Adipose tissue (tissue), 3 donors: Measurements from ENCODE around the gene C6orf132. TPM values are rescaled to one million over a fixed set of nuclear protein-coding genes. Genes with fewer than 3 reads are reported as not detected.

Experiments used
- H3K27ac ChIP-seq: one replicate; pipeline ENCODE4 v1.5.1; 2013; ENCODE audit warnings: low read depth, low read length
- WGBS, 3 donors: extraction: QIAGEN DNeasy Blood & Tissue Kit; methylation state at CpG; one replicate each; pipeline ENCODE4 v1.1.7; 2013; 5-methylcytosine and 5-hydroxymethylcytosine counted together
- polyA plus RNA-seq, 3 donors: library from polyadenylated mRNA; stranded (reverse); fragments of 200-250 nt; gene quantifications; one replicate each; pipeline ENCODE4 v1.2.3, GENCODE V29; 2013
- donor health status: healthy with polysubstance abuse.
- donor health status: Bipolar disorder and iron deficiency.
- donor health status: healthy.

The C6orf132 gene
- polyA plus RNA-seq, 3 donors = 5.8 to 11.2 (median 6.2) TPM

- H3K27ac ChIP-seq = no peak overlapping the region
- WGBS, 3 donors = 36 to 73% (median 66%) methylated on average over 9 of the region's 9 CpGs
Measured at GRCh38 chr6:42140756-42141602, 1.4 kb downstream of the C6orf132 start.

DNA sequence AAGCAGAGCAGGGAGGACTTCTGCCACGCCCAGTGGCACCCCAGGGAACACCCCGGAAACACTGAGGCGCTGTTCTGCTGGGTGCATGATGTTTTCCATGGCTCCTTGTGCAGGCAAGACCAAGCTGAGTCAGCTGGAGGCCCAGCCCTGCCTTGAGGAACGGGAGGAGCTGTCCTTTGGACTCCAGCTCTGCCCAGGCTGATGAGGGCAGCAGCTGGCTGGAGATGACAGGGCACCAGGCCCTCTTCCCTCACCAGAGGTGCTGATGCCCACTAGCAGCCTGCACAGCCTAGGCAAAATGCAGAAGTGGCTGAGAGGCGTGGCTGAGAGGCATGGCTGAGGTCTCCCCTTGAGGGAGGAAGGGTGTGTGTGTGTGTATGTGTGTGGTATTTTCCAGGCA lies 2.4 kb downstream of the C6orf132 start:
- H3K27ac ChIP-seq = no peak overlapping the region
- 63 to 65% (median 63%) methylated on average over 5 of the region's 5 CpGs for WGBS, 3 donors

- H3K27ac ChIP-seq = no peak overlapping the region
- 34 to 72% (median 71%) methylated on average over 9 of the region's 9 CpGs for WGBS, 3 donors
Measured at GRCh38 chr6:42138630-42139619, 3.5 kb downstream of the C6orf132 start.

DNA sequence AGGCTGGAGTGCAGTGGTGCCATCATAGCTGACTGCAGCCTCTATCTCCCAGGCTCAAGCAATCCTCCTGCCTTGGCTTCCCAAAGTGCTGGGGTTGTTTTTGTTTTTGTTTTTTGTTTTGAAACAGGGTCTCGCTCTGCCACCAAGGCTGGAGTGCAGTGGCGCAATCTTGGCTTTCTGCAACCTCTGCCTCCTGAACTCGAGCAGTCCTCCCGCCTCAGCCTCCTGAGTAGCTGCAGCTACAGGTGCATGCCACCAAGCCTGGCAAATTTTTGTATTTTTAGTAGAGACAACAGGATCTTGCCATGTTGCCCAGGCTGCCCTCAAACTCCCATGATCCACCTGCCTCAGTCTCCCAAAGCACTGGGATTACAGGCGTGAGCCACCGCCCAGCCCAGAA lies 4.2 kb downstream of the C6orf132 start:
- H3K27ac ChIP-seq = no peak overlapping the region
- WGBS, 3 donors = 87 to 96% (median 89%) methylated on average over 6 of the region's 6 CpGs

GRCh38 chr6:42137194-42137753 lies 5.1 kb downstream of the C6orf132 start:
- WGBS, 3 donors = 42 to 83% (median 83%) methylated on average over 7 of the region's 7 CpGs

GRCh38 chr6:42136508-42137193 lies 5.8 kb downstream of the C6orf132 start:
- H3K27ac ChIP-seq = no peak overlapping the region
- WGBS, 3 donors = 40 to 61% (median 44%) methylated on average over 14 of the region's 14 CpGs

More at GRCh38 chr6:42137194-42137753, 5.1 kb downstream of the C6orf132 start:
- H3K27ac ChIP-seq = no peak overlapping the region

- WGBS, 3 donors = 89 to 90% (median 90%) methylated on average over 2 of the region's 2 CpGs
- H3K27ac ChIP-seq = no peak overlapping the region
Measured at GRCh38 chr6:42135722-42136121, 6.7 kb downstream of the C6orf132 start.

DNA sequence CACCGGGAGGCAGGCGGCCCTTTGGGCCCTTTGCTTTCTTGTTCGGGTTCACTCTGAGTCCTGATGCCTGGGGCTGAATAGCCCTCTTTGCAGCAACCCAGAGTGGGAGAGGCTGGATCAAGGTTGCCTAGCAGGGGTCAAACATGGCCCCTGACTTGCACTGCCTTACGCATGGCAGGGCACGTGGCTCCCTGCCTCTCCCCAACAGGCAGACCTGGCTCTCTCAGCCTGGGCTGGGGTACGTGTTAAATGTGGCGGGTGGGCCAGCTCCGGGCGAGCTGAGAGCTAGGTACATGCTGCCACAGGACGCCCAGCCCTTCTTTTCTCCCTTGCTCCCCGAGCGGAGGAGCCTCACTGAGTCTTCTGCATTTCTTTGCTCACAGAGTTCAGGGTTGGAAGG lies 7.3 kb downstream of the C6orf132 start:
- no peak overlapping the region for H3K27ac ChIP-seq
- WGBS, 3 donors = 82 to 89% (median 87%) methylated on average over 12 of the region's 12 CpGs

DNA sequence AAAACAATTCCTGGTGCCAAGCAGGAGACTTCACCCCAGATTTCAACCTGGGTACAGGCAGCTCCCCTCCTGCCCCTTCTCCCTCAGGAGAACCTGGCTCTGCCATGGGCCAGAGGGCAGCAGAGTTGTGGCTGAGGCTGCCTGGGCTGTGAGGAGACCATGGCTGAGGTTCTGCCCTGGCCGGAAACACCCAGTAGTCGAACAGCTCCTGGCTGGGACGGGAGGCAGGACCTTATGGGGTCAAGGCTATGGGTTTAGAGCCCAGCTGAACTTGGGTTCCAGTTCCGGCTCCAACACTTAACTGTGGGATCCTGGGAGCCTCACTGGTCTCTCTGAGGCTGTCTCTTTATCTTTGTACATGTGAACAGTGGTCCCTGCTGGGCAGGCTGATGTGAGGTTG lies 8.5 kb downstream of the C6orf132 start:
- WGBS, 3 donors = 73 to 90% (median 83%) methylated on average over 4 of the region's 4 CpGs
- H3K27ac ChIP-seq = no peak overlapping the region

GRCh38 chr6:42131531-42131930 lies 10.9 kb downstream of the C6orf132 start:
- 82 to 94% (median 84%) methylated on average over 11 of the region's 11 CpGs for WGBS, 3 donors
- H3K27ac ChIP-seq = no peak overlapping the region

DNA sequence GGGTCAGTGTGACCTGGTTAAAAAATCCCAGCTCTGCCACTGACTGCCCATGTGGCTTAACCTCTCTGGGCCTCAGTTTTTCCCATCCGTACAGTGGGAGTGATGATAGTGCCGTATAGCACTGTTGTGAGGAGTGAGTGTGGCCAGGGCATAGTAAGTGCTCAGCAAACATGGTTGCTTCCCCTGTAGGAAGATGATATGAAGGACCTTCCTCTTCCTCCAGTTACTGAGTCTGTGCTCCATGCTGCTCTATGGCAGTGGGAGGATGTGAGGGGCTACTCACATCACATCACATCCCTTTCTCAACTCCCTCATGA lies 13.1 kb downstream of the C6orf132 start:
- no peak overlapping the region for H3K27ac ChIP-seq
- WGBS, 3 donors = 70 to 91% (median 86%) methylated on average over 2 of the region's 2 CpGs

GRCh38 chr6:42128460-42129359 lies 13.7 kb downstream of the C6orf132 start:
- H3K27ac ChIP-seq = no peak overlapping the region
- 73 to 78% (median 75%) methylated on average over 25 of the region's 25 CpGs for WGBS, 3 donors

- WGBS, 3 donors = 70 to 82% (median 78%) methylated on average over 3 of the region's 3 CpGs
- no peak overlapping the region for H3K27ac ChIP-seq
Measured at GRCh38 chr6:42125663-42126062, 16.8 kb downstream of the C6orf132 start.

DNA sequence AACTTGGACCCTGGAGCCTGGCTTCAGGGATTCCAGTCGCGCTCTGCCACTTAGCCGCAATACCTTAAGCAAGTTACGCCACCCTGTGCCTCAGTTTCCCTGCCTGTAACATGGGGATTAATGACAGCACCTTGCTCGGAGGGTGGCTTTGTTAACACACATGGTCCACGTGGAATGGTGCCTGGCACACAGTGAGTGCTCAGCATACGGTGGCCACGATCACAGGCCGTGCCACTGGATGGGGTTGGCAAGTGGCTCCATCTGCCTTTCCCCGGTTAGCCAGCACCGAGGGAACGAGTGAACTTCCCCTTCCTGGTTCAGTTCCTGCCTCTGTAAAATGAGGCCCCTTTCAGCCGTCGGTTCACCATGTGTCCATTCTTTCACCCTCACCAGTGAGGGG lies 17.2 kb downstream of the C6orf132 start:
- H3K27ac ChIP-seq = no peak overlapping the region
- 68 to 83% (median 72%) methylated on average over 14 of the region's 14 CpGs for WGBS, 3 donors

GRCh38 chr6:42124223-42124836 lies 18.1 kb downstream of the C6orf132 start:
- 56 to 78% (median 67%) methylated on average over 8 to 9 of the region's 9 CpGs for WGBS, 3 donors
- no peak overlapping the region for H3K27ac ChIP-seq

DNA sequence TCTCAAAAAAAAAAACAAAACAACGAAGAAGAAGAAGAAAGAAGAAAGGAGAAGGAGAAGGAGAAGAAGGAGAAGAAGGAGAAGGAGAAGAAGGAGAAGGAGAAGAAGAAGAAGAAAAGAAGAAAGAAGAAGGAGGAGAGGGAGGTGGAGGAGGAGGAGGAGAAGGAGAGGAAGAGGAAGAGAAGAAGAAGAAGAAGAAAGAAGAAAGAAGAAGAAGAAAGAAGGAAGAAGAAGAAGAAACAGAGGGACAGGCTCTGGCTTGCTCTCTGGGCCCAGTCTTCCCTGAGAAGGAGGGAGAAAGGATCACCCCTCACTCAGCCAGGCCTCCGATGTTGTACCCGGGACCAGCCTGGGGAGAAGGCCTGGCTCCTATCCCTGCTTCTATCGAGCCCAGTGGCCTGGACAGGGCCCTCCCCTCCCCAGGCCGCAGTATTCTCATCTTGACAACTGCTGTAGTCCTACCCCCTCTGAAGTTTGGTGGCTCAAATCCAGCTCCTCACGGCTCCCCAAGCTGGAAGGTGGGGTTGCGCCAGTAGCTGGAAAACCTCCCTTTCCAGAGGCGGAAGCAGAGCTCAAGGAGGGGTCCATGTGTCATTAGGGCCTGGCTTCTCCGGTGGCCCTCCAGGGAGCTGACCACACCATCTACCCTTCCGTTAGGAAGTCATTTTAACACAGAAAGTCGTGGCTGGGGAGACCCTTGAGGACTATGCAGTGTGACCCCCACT lies 18.9 kb downstream of the C6orf132 start:
- WGBS, 3 donors = 59 to 68% (median 60%) methylated on average over 11 of the region's 11 CpGs
- no peak overlapping the region for H3K27ac ChIP-seq
